PC-9 (cell line): ENCODE data around the gene ANKS1B. TPM values are rescaled to one million over a fixed set of nuclear protein-coding genes. Genes with fewer than 3 reads are reported as not detected.

Source experiments
- BruUV-seq: library from RNA; stranded (reverse); fragments of 400-500 nt; replicated peaks from 2 replicates; lab custom pipeline; 2021; lab: Mats Ljungman, UMichigan
- CTCF ChIA-PET: fragments of 300-600 bp; sonication (Branson Sonifier 250); formaldehyde crosslinking; loops from one replicate; lab custom pipeline; 2022; ENCODE audit warnings: antibody characterized with exemption; lab: Charles Lee
- POLR2A ChIA-PET: fragments of 300-600 bp; sonication (Branson Sonifier 250); formaldehyde crosslinking; loops from one replicate; lab custom pipeline; 2022; ENCODE audit warnings: antibody characterized with exemption; ENCODE audit not compliant: unreplicated experiment; lab: Charles Lee
- DNase-seq, 2 experiments: peaks; one replicate each; pipeline versions ENCODE4 v3.0.0 to v3.0.0-alpha.2; 2015 to 2022; ENCODE audit warnings: mixed read lengths in 1 of 2
- H2AFZ ChIP-seq: fragments of 200-600 bp; sonication (generic); 2 replicates; pipeline ENCODE4 v1.8.1; 2017; ENCODE audit warnings: antibody characterized with exemption
- H3F3A ChIP-seq: fragments of 200-600 bp; sonication (generic); 2 replicates; pipeline ENCODE4 v1.8.1; 2017; ENCODE audit warnings: antibody characterized with exemption, mild to moderate bottlenecking, low read depth; ENCODE audit not compliant: insufficient read depth
- H3K27ac ChIP-seq: fragments of 200-600 bp; sonication (generic); 2 replicates; pipeline ENCODE4 v1.6.1; 2016; ENCODE audit warnings: mixed run types
- H3K27me3 ChIP-seq: fragments of 200-600 bp; sonication (generic); 2 replicates; pipeline ENCODE4 v1.6.1; 2016; ENCODE audit warnings: low read depth, mixed run types; ENCODE audit not compliant: insufficient read depth
- H3K36me3 ChIP-seq: fragments of 200-600 bp; sonication (generic); 2 replicates; pipeline ENCODE4 v1.6.1; 2016; ENCODE audit warnings: low read depth, mixed run types
- H3K4me1 ChIP-seq: fragments of 200-600 bp; sonication (generic); replicated peaks from 2 replicates; pipeline ENCODE4 v1.6.1; 2016; ENCODE audit warnings: mixed run types; ENCODE audit not compliant: insufficient read depth
- H3K4me2 ChIP-seq: fragments of 200-600 bp; sonication (generic); 2 replicates; pipeline ENCODE4 v1.6.1; 2017; ENCODE audit warnings: mixed run types
- H3K4me3 ChIP-seq: fragments of 200-600 bp; sonication (generic); 2 replicates; pipeline ENCODE4 v1.6.1; 2016; ENCODE audit warnings: mixed run types
- H3K79me2 ChIP-seq: fragments of 200-600 bp; sonication (generic); 2 replicates; pipeline ENCODE4 v1.6.1; 2017; ENCODE audit warnings: low read depth, mixed run types
- H3K9me2 ChIP-seq: fragments of 200-600 bp; sonication (generic); 2 replicates; pipeline ENCODE4 v1.8.1; 2017; ENCODE audit warnings: mild to moderate bottlenecking; ENCODE audit not compliant: insufficient read depth
- H3K9me3 ChIP-seq: fragments of 200-600 bp; sonication (generic); 2 replicates; pipeline ENCODE4 v1.8.1; 2016; ENCODE audit warnings: low read depth; ENCODE audit not compliant: insufficient read depth
- H4K20me1 ChIP-seq: fragments of 200-600 bp; sonication (generic); 2 replicates; pipeline ENCODE4 v1.8.1; 2017; ENCODE audit not compliant: insufficient read depth
- EZH2 ChIP-seq: fragments of 200-600 bp; sonication (generic); IDR thresholded peaks from 2 replicates; pipeline ENCODE4 v1.8.0; 2017; ENCODE audit warnings: antibody characterized with exemption, low read depth
- intact Hi-C: fragments of 100-400 bp; cut with micrococcal nuclease; formaldehyde crosslinking; loops from one replicate; pipeline ENCODE4 v1.10.0; 2022; ENCODE audit not compliant: unreplicated experiment
- total RNA-seq: library from RNA; stranded (reverse); gene quantifications from 2 replicates; pipeline ENCODE4 v1.2.3, GENCODE V29; 2021
- TF ChIP-seq, protein P1 (sequence below): fragments of 200-600 bp; sonication (generic); conservative IDR thresholded peaks from 2 replicates; pipeline ENCODE4 v1.6.1; 2017; ENCODE audit warnings: mixed run types, antibody characterized with exemption, mild to moderate bottlenecking, moderate library complexity

The ANKS1B gene
- total RNA-seq, 1 experiment from 2014 or later: not detected

DNA sequence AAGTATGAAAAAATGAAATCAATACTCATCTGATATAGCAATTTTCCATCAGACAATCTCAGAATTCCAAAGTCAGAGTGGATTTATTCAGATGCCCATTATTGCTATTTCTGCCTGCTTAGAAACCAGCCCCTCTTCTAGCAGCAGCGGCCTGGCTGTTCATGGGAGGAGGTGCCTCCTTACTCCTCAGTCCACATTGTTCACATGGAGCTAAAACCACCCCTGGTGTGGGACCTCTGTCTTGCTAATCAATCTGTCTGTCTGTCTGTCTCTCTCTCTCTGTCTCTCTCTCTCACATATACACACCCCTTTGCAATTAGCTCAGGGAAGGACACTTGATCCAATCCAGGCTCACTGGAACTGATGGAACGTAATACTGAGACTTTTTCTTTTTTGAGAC is 1163.5 kb downstream of the ANKS1B start:
- Histone ChIP-seq H3K79me2 (no peaks in the 10 kb centered on the region), H3F3A (no peaks in the 10 kb centered on the region), H3K27ac (no peak overlapping the region), H3K9me3 (no peaks in the 10 kb centered on the region), H3K4me2 (no peak overlapping the region), H3K36me3 (no peaks in the 10 kb centered on the region), H3K9me2 (no peaks in the 10 kb centered on the region), H3K27me3 (peaks cover 45% of the 10 kb centered on the region), H3K4me3 (no peak overlapping the region), H4K20me1 (no peaks in the 10 kb centered on the region), H2AFZ (no peak overlapping the region), H3K4me1 (no peaks in the 10 kb centered on the region)
- intact Hi-C loops: no loop called here
- TF ChIP-seq EZH2: no peak
- TF ChIP-seq, protein P1, sequence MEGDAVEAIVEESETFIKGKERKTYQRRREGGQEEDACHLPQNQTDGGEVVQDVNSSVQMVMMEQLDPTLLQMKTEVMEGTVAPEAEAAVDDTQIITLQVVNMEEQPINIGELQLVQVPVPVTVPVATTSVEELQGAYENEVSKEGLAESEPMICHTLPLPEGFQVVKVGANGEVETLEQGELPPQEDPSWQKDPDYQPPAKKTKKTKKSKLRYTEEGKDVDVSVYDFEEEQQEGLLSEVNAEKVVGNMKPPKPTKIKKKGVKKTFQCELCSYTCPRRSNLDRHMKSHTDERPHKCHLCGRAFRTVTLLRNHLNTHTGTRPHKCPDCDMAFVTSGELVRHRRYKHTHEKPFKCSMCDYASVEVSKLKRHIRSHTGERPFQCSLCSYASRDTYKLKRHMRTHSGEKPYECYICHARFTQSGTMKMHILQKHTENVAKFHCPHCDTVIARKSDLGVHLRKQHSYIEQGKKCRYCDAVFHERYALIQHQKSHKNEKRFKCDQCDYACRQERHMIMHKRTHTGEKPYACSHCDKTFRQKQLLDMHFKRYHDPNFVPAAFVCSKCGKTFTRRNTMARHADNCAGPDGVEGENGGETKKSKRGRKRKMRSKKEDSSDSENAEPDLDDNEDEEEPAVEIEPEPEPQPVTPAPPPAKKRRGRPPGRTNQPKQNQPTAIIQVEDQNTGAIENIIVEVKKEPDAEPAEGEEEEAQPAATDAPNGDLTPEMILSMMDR: no peak
- no peak for DNase-seq
- BruUV-seq: no TSS peak
- ChIA-PET POLR2A (no interaction called here), CTCF (no interaction called here)

DNA sequence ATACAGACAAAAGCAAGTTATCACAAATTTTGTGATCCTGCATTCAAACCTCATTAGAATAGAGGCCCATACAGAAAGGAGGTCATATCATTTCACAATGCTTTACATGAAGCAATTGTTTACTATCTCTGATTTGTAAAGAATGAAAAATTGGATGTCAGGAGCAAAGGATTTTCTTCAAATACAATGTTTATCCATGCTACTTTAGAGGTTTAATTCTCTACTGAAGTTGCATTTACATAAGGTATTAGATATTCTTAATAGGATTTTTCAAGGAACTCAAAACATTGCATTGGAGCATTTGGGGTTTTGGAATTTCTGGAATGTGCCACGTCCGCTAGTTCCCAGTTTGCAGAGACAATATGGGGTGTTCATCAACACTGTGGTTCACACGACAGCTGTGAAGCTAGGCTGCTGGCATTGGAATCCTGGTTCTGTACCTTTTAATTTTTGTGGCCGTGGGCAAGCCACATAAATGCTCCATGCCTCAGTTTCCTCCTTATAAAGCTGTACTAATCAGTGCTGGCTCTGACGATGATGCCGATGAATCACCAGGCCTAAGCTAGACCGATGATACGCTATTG is 1164.8 kb downstream of the ANKS1B start:
- H3K27me3 ChIP-seq: peaks cover 49% of the 10 kb centered on the region
- no peaks in the 10 kb centered on the region for H4K20me1 ChIP-seq
- H3K4me3 ChIP-seq: no peak overlapping the region
- H3K9me3 ChIP-seq: no peaks in the 10 kb centered on the region
- no peaks in the 10 kb centered on the region for H3K36me3 ChIP-seq
- H3K4me1 ChIP-seq: no peaks in the 10 kb centered on the region
- TF ChIP-seq, protein P1: no peak
- no peak for TF ChIP-seq EZH2
- H2AFZ ChIP-seq: no peak overlapping the region
- H3K27ac ChIP-seq: no peak overlapping the region
- CTCF ChIA-PET: no interaction called here
- H3F3A ChIP-seq: no peaks in the 10 kb centered on the region
- intact Hi-C loops: no loop called here
- no peaks in the 10 kb centered on the region for H3K9me2 ChIP-seq
- no peak overlapping the region for H3K4me2 ChIP-seq
- no TSS peak for BruUV-seq
- POLR2A ChIA-PET: no interaction called here
- DNase-seq: no peak
- no peaks in the 10 kb centered on the region for H3K79me2 ChIP-seq

DNA sequence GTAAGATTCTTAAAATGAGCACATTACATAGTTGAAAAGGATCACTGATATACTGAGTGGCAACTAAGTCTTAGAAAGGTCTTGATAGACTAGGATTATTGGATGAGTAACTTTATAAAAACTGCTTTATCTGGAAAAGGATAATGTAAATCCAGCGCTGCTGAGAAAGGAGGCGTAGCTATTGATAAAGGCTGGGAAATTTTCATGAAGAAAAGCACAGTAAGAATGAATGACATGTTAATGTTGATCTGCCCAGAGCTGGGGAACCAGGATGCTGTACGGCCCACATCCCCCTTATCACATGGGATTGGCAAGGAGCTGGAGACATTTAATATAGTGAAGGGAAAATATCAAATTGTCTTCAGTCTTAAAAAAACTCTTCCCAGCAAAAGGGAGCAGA is 1165.7 kb downstream of the ANKS1B start:
- no peaks in the 10 kb centered on the region for H4K20me1 ChIP-seq
- no peaks in the 10 kb centered on the region for H3K4me1 ChIP-seq
- peaks cover 47% of the 10 kb centered on the region for H3K27me3 ChIP-seq
- H2AFZ ChIP-seq: no peak overlapping the region
- H3K9me3 ChIP-seq: no peaks in the 10 kb centered on the region
- DNase-seq: no peak
- CTCF ChIA-PET: no interaction called here
- no peak overlapping the region for H3K4me2 ChIP-seq
- intact Hi-C loops: no loop called here
- POLR2A ChIA-PET: no interaction called here
- H3K36me3 ChIP-seq: no peaks in the 10 kb centered on the region
- H3K4me3 ChIP-seq: no peak overlapping the region
- H3F3A ChIP-seq: no peaks in the 10 kb centered on the region
- no TSS peak for BruUV-seq
- H3K27ac ChIP-seq: no peak overlapping the region
- H3K9me2 ChIP-seq: no peaks in the 10 kb centered on the region
- H3K79me2 ChIP-seq: no peaks in the 10 kb centered on the region
- TF ChIP-seq EZH2: no peak
- TF ChIP-seq, protein P1: no peak
